HCT116 (cell line): Measurements from ENCODE around the gene A3GALT2. TPM values are rescaled to one million over a fixed set of nuclear protein-coding genes. Genes with fewer than 3 reads are reported as not detected.

Source experiments
- ATAC-seq: fragments of 200-7000 bp; cut with Tn5 transposase; 2 replicates; pipeline ENCODE4 v1.9.1; 2020; ENCODE audit warnings: mild to moderate bottlenecking, moderate library complexity
- BruUV-seq: library from RNA; stranded (reverse); fragments of 400-500 nt; replicated peaks from 2 replicates; lab custom pipeline; 2021; lab: Mats Ljungman, UMichigan
- CTCF ChIA-PET: fragments of 300-600 bp; sonication (Branson Sonifier 250); formaldehyde crosslinking; loops from one replicate; lab custom pipeline; 2021; ENCODE audit warnings: antibody characterized with exemption; lab: Charles Lee
- POLR2A ChIA-PET: fragments of 300-600, 350-600 bp; sonication (Branson Sonifier 250); formaldehyde crosslinking; loops from one replicate; lab custom pipeline; 2021; ENCODE audit warnings: antibody characterized with exemption; lab: Charles Lee
- RAD21 ChIA-PET, 2 experiments: fragments of 300-600 bp; sonication (Branson Sonifier 250); formaldehyde crosslinking; loops; one replicate each; lab custom pipeline; 2023; ENCODE audit warnings: low total read pairs in 2 of 2; ENCODE audit not compliant: uncharacterized antibody in 2 of 2, unreplicated experiment in 2 of 2, low non-redundant PET in 1 of 2; lab: Charles Lee
- DNase-seq: peaks from one replicate; pipeline ENCODE4 v3.0.0-alpha.2; 2010; ENCODE audit warnings: low read depth, low spot score
- H2AFZ ChIP-seq: fragments of 200-600 bp; shearing (Covaris generic), sonication (generic); 2 replicates; pipeline ENCODE4 v1.6.1; 2017; ENCODE audit warnings: low read depth, mixed run types, mixed read lengths, antibody characterized with exemption, low read length; ENCODE audit not compliant: poor library complexity, severe bottlenecking
- H3K27ac ChIP-seq: 2 replicates; pipeline ENCODE4 v1.5.1; 2012; ENCODE audit warnings: low read depth, low read length
- H3K27me3 ChIP-seq: fragments of 200-600 bp; sonication (generic); 2 replicates; pipeline ENCODE4 v1.6.1; 2016; ENCODE audit warnings: mixed run types, low read length, mixed read lengths; ENCODE audit not compliant: insufficient read depth
- H3K36me3 ChIP-seq, 2 experiments: fragments of 200-500 bp in 1 of 2; fragments of 200-600 bp in 1 of 2; sonication (Bioruptor generic) in 1 of 2; sonication (generic) in 1 of 2; 2 replicates each; pipeline versions ENCODE4 v1.5.1 to v1.6.1; 2014 to 2016; ENCODE audit warnings: low read length in 2 of 2, inconsistent platforms in 1 of 2, mixed read lengths in 1 of 2, mixed run types in 1 of 2; ENCODE audit not compliant: insufficient read depth in 2 of 2, control insufficient read depth in 1 of 2
- H3K4me1 ChIP-seq, 2 experiments: fragments of 200-600 bp in 1 of 2; sonication (generic) in 1 of 2; 2 replicates each; pipeline versions ENCODE4 v1.5.1 to v1.6.1; 2012 to 2017; ENCODE audit warnings: low read length in 2 of 2, inconsistent platforms in 1 of 2, mild to moderate bottlenecking in 1 of 2, mixed read lengths in 1 of 2, mixed run types in 1 of 2, moderate library complexity in 1 of 2; ENCODE audit not compliant: insufficient read depth in 2 of 2, control insufficient read depth in 1 of 2
- H3K4me2 ChIP-seq: fragments of 200-600 bp; sonication (generic); 2 replicates; pipeline ENCODE4 v1.6.1; 2017; ENCODE audit warnings: mixed run types, low read length, mixed read lengths
- H3K4me3 ChIP-seq, 2 experiments: fragments of 200-600 bp in 1 of 2; sonication (generic) in 1 of 2; replicated peaks in 1 of 2; 2 replicates each; pipeline ENCODE4 v1.5.1; 2011 to 2016; ENCODE audit warnings: low read length in 2 of 2, control low read depth in 1 of 2, low read depth in 1 of 2, mild to moderate bottlenecking in 1 of 2, mixed read lengths in 1 of 2, mixed run types in 1 of 2
- H3K79me2 ChIP-seq: fragments of 200-600 bp; sonication (generic); 2 replicates; pipeline ENCODE4 v1.6.1; 2017; ENCODE audit warnings: mild to moderate bottlenecking, mixed run types, low read length, moderate library complexity, mixed read lengths; ENCODE audit not compliant: insufficient read depth
- H3K9ac ChIP-seq: fragments of 200-600 bp; sonication (generic); 2 replicates; pipeline ENCODE4 v1.6.1; 2016; ENCODE audit warnings: low read length, mixed read lengths
- H3K9me2 ChIP-seq: fragments of 200-600 bp; sonication (generic), shearing (Covaris generic); 2 replicates; pipeline ENCODE4 v1.6.1; 2017; ENCODE audit warnings: mixed run types, mild to moderate bottlenecking, moderate library complexity; ENCODE audit not compliant: insufficient read depth
- H3K9me3 ChIP-seq, 2 experiments: fragments of 200-500 bp in 1 of 2; fragments of 200-600 bp in 1 of 2; sonication (Bioruptor generic) in 1 of 2; sonication (generic) in 1 of 2; 2 replicates each; pipeline ENCODE4 v1.6.1; 2014 to 2017; ENCODE audit warnings: low read length in 2 of 2, mixed read lengths in 2 of 2, inconsistent platforms in 1 of 2, low read depth in 1 of 2, mild to moderate bottlenecking in 1 of 2, mixed run types in 1 of 2, moderate library complexity in 1 of 2; ENCODE audit not compliant: control insufficient read depth in 1 of 2, insufficient read depth in 1 of 2
- H4K20me1 ChIP-seq: fragments of 200-600 bp; sonication (generic), shearing (Covaris generic); 2 replicates; pipeline ENCODE4 v1.6.1; 2017; ENCODE audit warnings: mixed run types, mild to moderate bottlenecking, moderate library complexity; ENCODE audit not compliant: insufficient read depth
- CBX3 ChIP-seq: IDR thresholded peaks from 2 replicates; pipeline ENCODE4 v1.6.1; 2012; ENCODE audit warnings: low read depth
- CEBPB ChIP-seq: IDR thresholded peaks from 2 replicates; pipeline ENCODE4 v1.6.1; 2012; ENCODE audit warnings: low read depth
- EZH2 ChIP-seq: fragments of 200-600 bp; sonication (generic); IDR thresholded peaks from 2 replicates; pipeline ENCODE4 v1.6.1; 2017; ENCODE audit warnings: antibody characterized with exemption, mixed run types
- EZH2phosphoT487 ChIP-seq: fragments of 200-600 bp; IDR thresholded peaks from 2 replicates; pipeline ENCODE4 v1.6.1; 2018; ENCODE audit warnings: antibody characterized with exemption, borderline replicate concordance
- JUND ChIP-seq: IDR thresholded peaks from 2 replicates; pipeline ENCODE4 v1.6.1; 2012
- POLR2A ChIP-seq: IDR thresholded peaks from 2 replicates; pipeline ENCODE4 v1.7.0; 2011; ENCODE audit warnings: borderline replicate concordance; ENCODE audit not compliant: insufficient read depth, insufficient read length; ENCODE audit errors: extremely low read depth
- REST ChIP-seq: IDR thresholded peaks from 2 replicates; pipeline ENCODE4 v1.6.1; 2012; ENCODE audit warnings: low read depth
- SRF ChIP-seq: IDR thresholded peaks from 2 replicates; pipeline ENCODE4 v1.6.1; 2012; ENCODE audit warnings: low read depth
- YY1 ChIP-seq: IDR thresholded peaks from 2 replicates; pipeline ENCODE4 v1.6.1; 2011; ENCODE audit warnings: low read length, low read depth, moderate library complexity, mild to moderate bottlenecking; ENCODE audit not compliant: insufficient replicate concordance; ENCODE audit errors: extremely low read depth
- ZFX ChIP-seq: fragments of 450-650 bp; IDR thresholded peaks from 2 replicates; pipeline ENCODE4 v1.6.1; 2017
- intact Hi-C: fragments of 100-400 bp; cut with micrococcal nuclease; formaldehyde crosslinking; loops from 2 replicates; pipeline ENCODE4 v1.10.0; 2022
- total RNA-seq: library from RNA; stranded (reverse); gene quantifications from one replicate; pipeline ENCODE4 v1.2.1, GENCODE V29; 2021; ENCODE audit not compliant: unreplicated experiment
- TF ChIP-seq, protein P1 (sequence below): IDR thresholded peaks from 2 replicates; pipeline ENCODE4 v1.6.1; 2012
- TF ChIP-seq, protein P2 (sequence below), 3 experiments: fragments of 200-600 bp in 1 of 3; sonication (generic) in 1 of 3; IDR thresholded peaks in 2 of 3; conservative IDR thresholded peaks in 1 of 3; 2 replicates each; pipeline ENCODE4 v1.5.1; 2012 to 2017; ENCODE audit warnings: low read depth in 2 of 3, low read length in 2 of 3, antibody characterized with exemption in 1 of 3, borderline replicate concordance in 1 of 3, control low read depth in 1 of 3, mild to moderate bottlenecking in 1 of 3, mixed read lengths in 1 of 3, mixed run types in 1 of 3, moderate library complexity in 1 of 3; ENCODE audit not compliant: insufficient read depth in 1 of 3

Gene A3GALT2
- total RNA-seq, 1 experiment from 2014 or later, result not detected

DNA sequence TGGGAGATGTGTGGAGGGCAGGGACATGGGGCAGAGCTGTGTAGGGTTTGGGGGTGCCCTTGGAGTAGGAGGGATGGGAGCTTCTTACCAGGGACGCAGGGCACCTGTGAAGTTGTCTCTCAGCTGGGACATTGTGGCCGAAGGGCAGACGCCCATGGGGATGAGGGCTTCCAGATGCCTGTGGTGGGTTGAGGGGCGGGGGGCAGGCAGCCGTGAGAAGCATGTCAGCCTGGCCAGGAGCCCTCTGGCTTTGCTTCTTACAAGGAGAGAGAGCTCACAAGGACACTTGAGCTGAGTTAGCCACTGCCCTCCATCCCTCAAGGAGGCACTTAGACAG lies 8.5 kb downstream of the A3GALT2 start:
- ChIA-PET RAD21 (interaction anchor here in 1 of 2 experiments (0.6 kb wide), 1 partner anchor 23 kb away, joined by 3 read pairs; no protein-coding TSS in a partner anchor), CTCF (interaction anchor here (0.6 to 2.7 kb wide), 2 partner anchors 17 to 132 kb away, joined by 3 to 9 read pairs; no protein-coding TSS in a partner anchor), POLR2A (no interaction called here)

More for the DNA sequence above, 8.5 kb downstream of the A3GALT2 start:
- H3K4me2 ChIP-seq, result no peak overlapping the region
- DNase-seq (no peak), ATAC-seq (no peak)
- no peaks in the 10 kb centered on the region for H3K4me1 ChIP-seq
- H2AFZ ChIP-seq, result no peak overlapping the region
- H3K9me2 ChIP-seq, result no peaks in the 10 kb centered on the region
- no peaks in the 10 kb centered on the region for H3K79me2 ChIP-seq
- intact Hi-C loops, result no loop called here
- H4K20me1 ChIP-seq, result no peaks in the 10 kb centered on the region
- no peaks in the 10 kb centered on the region for H3K36me3 ChIP-seq
- H3K27me3 ChIP-seq, result no peaks in the 10 kb centered on the region
- no peak overlapping the region for H3K9ac ChIP-seq
- no peak overlapping the region for H3K27ac ChIP-seq
- H3K4me3 ChIP-seq, result no peak overlapping the region
- BruUV-seq, result no TSS peak
- H3K9me3 ChIP-seq, result no peaks in the 10 kb centered on the region
- TF ChIP-seq JUND (no peak), CEBPB (no peak), EZH2 (no peak), REST (no peak), SRF (no peak), EZH2phosphoT487 (no peak), YY1 (no peak), ZFX (no peak), POLR2A (no peak), CBX3 (no peak)
- TF ChIP-seq, protein P1, sequence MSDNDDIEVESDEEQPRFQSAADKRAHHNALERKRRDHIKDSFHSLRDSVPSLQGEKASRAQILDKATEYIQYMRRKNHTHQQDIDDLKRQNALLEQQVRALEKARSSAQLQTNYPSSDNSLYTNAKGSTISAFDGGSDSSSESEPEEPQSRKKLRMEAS, result no peak
- TF ChIP-seq, protein P2, sequence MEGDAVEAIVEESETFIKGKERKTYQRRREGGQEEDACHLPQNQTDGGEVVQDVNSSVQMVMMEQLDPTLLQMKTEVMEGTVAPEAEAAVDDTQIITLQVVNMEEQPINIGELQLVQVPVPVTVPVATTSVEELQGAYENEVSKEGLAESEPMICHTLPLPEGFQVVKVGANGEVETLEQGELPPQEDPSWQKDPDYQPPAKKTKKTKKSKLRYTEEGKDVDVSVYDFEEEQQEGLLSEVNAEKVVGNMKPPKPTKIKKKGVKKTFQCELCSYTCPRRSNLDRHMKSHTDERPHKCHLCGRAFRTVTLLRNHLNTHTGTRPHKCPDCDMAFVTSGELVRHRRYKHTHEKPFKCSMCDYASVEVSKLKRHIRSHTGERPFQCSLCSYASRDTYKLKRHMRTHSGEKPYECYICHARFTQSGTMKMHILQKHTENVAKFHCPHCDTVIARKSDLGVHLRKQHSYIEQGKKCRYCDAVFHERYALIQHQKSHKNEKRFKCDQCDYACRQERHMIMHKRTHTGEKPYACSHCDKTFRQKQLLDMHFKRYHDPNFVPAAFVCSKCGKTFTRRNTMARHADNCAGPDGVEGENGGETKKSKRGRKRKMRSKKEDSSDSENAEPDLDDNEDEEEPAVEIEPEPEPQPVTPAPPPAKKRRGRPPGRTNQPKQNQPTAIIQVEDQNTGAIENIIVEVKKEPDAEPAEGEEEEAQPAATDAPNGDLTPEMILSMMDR (IDR thresholded peaks at IDR 0.05 in 2 of 3, conservative IDR thresholded peaks at IDR 0.05 in 1 of 3; ENCODE audit: borderline replicate concordance in 1 of 3, insufficient read depth in 1 of 3, low read depth in 2 of 3, low read length in 2 of 3), result no peak
- TF ChIP-seq, all 23 proteins: peak for 0
